Osteoblast (primary cell): ENCODE results near the gene PSMC2. TPM values are rescaled to one million over a fixed set of nuclear protein-coding genes. Genes with fewer than 3 reads are reported as not detected.
A peak's percentile ranks its signal among the peaks of the same experiment; 100 is the strongest.
"Not testable (repeated sequence)": the region's sequence is repeated elsewhere in the genome, so short reads cannot be mapped to it uniquely, and the experiment has no call there.

Experiments
- DNase-seq: peaks from one replicate; pipeline ENCODE4 v3.0.0; 2011; ENCODE audit warnings: low spot score, mixed read lengths; ENCODE audit not compliant: insufficient read length; ENCODE audit errors: missing footprints
- H2AFZ ChIP-seq: 2 replicates; pipeline ENCODE4 v1.6.0; 2011; ENCODE audit warnings: mild to moderate bottlenecking, low read length
- H3K27ac ChIP-seq: 2 replicates; pipeline ENCODE4 v1.5.1; 2011; ENCODE audit warnings: mild to moderate bottlenecking, low read depth, low read length, moderate library complexity
- H3K27me3 ChIP-seq: 2 replicates; pipeline ENCODE4 v1.6.0; 2012; ENCODE audit warnings: mild to moderate bottlenecking, control low read depth, inconsistent platforms, low read length, moderate library complexity; ENCODE audit not compliant: insufficient read depth
- H3K36me3 ChIP-seq: 2 replicates; pipeline ENCODE4 v1.5.1; 2011; ENCODE audit warnings: mild to moderate bottlenecking, low read length, control low read depth, moderate library complexity; ENCODE audit not compliant: insufficient read depth
- H3K4me1 ChIP-seq: 2 replicates; pipeline ENCODE4 v1.5.1; 2011; ENCODE audit warnings: mild to moderate bottlenecking, low read length, control low read depth, moderate library complexity; ENCODE audit not compliant: insufficient read depth
- H3K4me2 ChIP-seq: 2 replicates; pipeline ENCODE4 v1.6.0; 2011; ENCODE audit warnings: mild to moderate bottlenecking, low read length; ENCODE audit not compliant: insufficient read depth
- H3K4me3 ChIP-seq: fragments of 200-600 bp; sonication (generic); 3 replicates; pipeline ENCODE4 v1.5.1; 2012; ENCODE audit warnings: mild to moderate bottlenecking, low read length, inconsistent platforms; ENCODE audit not compliant: insufficient read depth
- H3K79me2 ChIP-seq: 2 replicates; pipeline ENCODE4 v1.6.0; 2012; ENCODE audit warnings: mild to moderate bottlenecking, low read length, control low read depth, inconsistent platforms; ENCODE audit not compliant: insufficient read depth
- H3K9me3 ChIP-seq: 2 replicates; pipeline ENCODE4 v1.5.1; 2011; ENCODE audit warnings: low read depth, low read length, control low read depth
- H4K20me1 ChIP-seq: 2 replicates; pipeline ENCODE4 v1.6.0; 2012; ENCODE audit warnings: mild to moderate bottlenecking, low read length, control low read depth; ENCODE audit not compliant: insufficient read depth
- CTCF ChIP-seq: IDR thresholded peaks from 2 replicates; pipeline ENCODE4 v1.5.1; 2011; ENCODE audit warnings: mild to moderate bottlenecking, low read depth, low read length, moderate library complexity; ENCODE audit errors: extremely low read depth
- total RNA-seq: library from RNA; depleted of rRNA; stranded (reverse); fragments of >200 nt; gene quantifications from 2 replicates; pipeline ENCODE4 v1.2.3, GENCODE V29; 2012

PSMC2 gene
- total RNA-seq, 1 donor, result 184 TPM

GRCh38 chr7:103395071-103395470 is 47.6 kb downstream of the PSMC2 start:
- no peaks in the 10 kb centered on the region for H4K20me1 ChIP-seq
- no peak overlapping the region for H3K27ac ChIP-seq
- no peaks in the 10 kb centered on the region for H3K27me3 ChIP-seq
- H3K79me2 ChIP-seq, result no peaks in the 10 kb centered on the region
- no peak for DNase-seq
- no peak overlapping the region for H3K4me3 ChIP-seq
- no peak overlapping the region for H2AFZ ChIP-seq
- H3K36me3 ChIP-seq, result no peaks in the 10 kb centered on the region
- TF ChIP-seq CTCF, result no peak
- H3K4me2 ChIP-seq, result no peak overlapping the region
- H3K9me3 ChIP-seq, result no peaks in the 10 kb centered on the region
- H3K4me1 ChIP-seq, result no peaks in the 10 kb centered on the region

- no peak overlapping the region for H3K27ac ChIP-seq
- no peaks in the 10 kb centered on the region for H3K36me3 ChIP-seq
- H4K20me1 ChIP-seq, result no peaks in the 10 kb centered on the region
- H2AFZ ChIP-seq, result no peak overlapping the region
- H3K27me3 ChIP-seq, result no peaks in the 10 kb centered on the region
- no peak overlapping the region for H3K4me3 ChIP-seq
- no peaks in the 10 kb centered on the region for H3K79me2 ChIP-seq
- no peak for DNase-seq
- no peak for TF ChIP-seq CTCF
- no peaks in the 10 kb centered on the region for H3K9me3 ChIP-seq
- H3K4me2 ChIP-seq, result no peak overlapping the region
- H3K4me1 ChIP-seq, result no peaks in the 10 kb centered on the region
Observed at GRCh38 chr7:103396471-103396870, 49.0 kb downstream of the PSMC2 start.

GRCh38 chr7:103398483-103399127 is 51.2 kb downstream of the PSMC2 start:
- H3K27me3 ChIP-seq, result no peaks in the 10 kb centered on the region
- peak; percentile 39 for DNase-seq

GRCh38 chr7:103399687-103400086 is 52.2 kb downstream of the PSMC2 start:
- DNase-seq, H3K79me2 ChIP-seq, H3K4me3 ChIP-seq, H3K36me3 ChIP-seq, H3K27ac ChIP-seq, H3K4me1 ChIP-seq, H4K20me1 ChIP-seq, H3K4me2 ChIP-seq, H3K27me3 ChIP-seq, H2AFZ ChIP-seq, H3K9me3 ChIP-seq: not testable (repeated sequence)

More at GRCh38 chr7:103398483-103399127, 51.2 kb downstream of the PSMC2 start:
- Histone ChIP-seq H3K4me2 (no peak overlapping the region), H3K27ac (no peak overlapping the region), H3K9me3 (no peaks in the 10 kb centered on the region), H4K20me1 (no peaks in the 10 kb centered on the region), H3K4me3 (no peak overlapping the region), H3K79me2 (no peaks in the 10 kb centered on the region), H3K36me3 (no peaks in the 10 kb centered on the region), H2AFZ (no peak overlapping the region), H3K4me1 (no peaks in the 10 kb centered on the region)
- TF ChIP-seq CTCF, result no peak

GRCh38 chr7:103405789-103406613 is 58.6 kb downstream of the PSMC2 start:
- DNase-seq, H4K20me1 ChIP-seq, H3K4me1 ChIP-seq, H3K9me3 ChIP-seq, H2AFZ ChIP-seq, H3K4me3 ChIP-seq, H3K4me2 ChIP-seq, H3K27ac ChIP-seq, H3K79me2 ChIP-seq, H3K36me3 ChIP-seq: not testable (repeated sequence)
- peaks cover 11% of the 10 kb centered on the region for H3K27me3 ChIP-seq
